Measurements from ENCODE around the gene PPP1R14D. TPM values are rescaled to one million over a fixed set of nuclear protein-coding genes. Genes with fewer than 3 reads are reported as not detected.

The PPP1R14D gene
- total RNA-seq, 1 experiment from 2014 or later, result 0.65 TPM

DNA sequence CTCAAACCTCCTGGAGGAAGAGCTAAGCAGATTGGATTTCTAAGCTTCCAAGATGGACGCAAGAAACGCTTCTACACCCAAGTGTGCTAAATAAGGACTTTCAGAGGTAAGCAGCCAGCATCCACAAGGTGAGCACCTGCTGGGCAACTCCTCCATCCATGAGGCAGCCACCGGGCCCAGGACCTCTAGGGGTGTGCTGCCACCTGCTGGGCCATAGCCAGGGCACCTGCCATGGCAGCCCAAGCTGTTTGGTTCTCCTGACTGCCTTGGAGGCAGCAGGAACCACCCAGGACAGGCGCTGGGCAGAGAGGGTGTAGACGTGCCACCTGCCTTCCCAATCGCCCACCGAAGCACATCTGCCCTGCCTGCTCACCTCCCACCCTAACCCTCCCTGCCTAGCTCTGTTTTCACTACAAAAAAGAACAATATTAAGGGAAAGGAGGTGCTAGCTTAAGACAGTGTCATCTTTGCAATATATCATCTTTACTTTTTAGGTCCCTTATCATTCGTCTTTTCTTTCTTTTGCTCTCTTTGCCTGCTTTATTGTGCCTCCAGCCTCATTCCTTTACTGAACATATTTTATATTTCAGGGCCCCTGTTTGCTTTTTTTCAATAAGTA lies 45.8 kb downstream of the PPP1R14D start:
- Histone ChIP-seq H3K9me2 (ENCODE audit: insufficient read depth) (no peaks in the 10 kb centered on the region), H3K27ac (no peak overlapping the region), H3K4me2 (no peak overlapping the region), H3K4me3 (no peak overlapping the region), H3K9me3 (ENCODE audit: insufficient read depth, low read depth) (no peaks in the 10 kb centered on the region), H3F3A (ENCODE audit: insufficient read depth, low read depth) (peaks cover 35% of the 10 kb centered on the region), H4K20me1 (ENCODE audit: insufficient read depth) (no peaks in the 10 kb centered on the region), H3K4me1 (replicated peaks; ENCODE audit: insufficient read depth) (peaks cover 35% of the 10 kb centered on the region), H3K27me3 (ENCODE audit: insufficient read depth, low read depth) (no peaks in the 10 kb centered on the region), H2AFZ (no peak overlapping the region), H3K36me3 (ENCODE audit: low read depth) (no peaks in the 10 kb centered on the region), H3K79me2 (ENCODE audit: low read depth) (peaks cover 33% of the 10 kb centered on the region)
- intact Hi-C loops (cut with micrococcal nuclease; ENCODE audit: unreplicated experiment), result loop anchor here (1.0 to 2.0 kb wide), 2 partner anchors 36 to 104 kb away; no protein-coding TSS in a partner anchor
- BruUV-seq (replicated peaks), result no TSS peak
- ChIA-PET CTCF (interaction anchor here (1.2 to 1.7 kb wide), 3 partner anchors 36 to 109 kb away, joined by 7 to 9 read pairs (median 7); no protein-coding TSS in a partner anchor), POLR2A (ENCODE audit: unreplicated experiment) (no interaction called here)
- TF ChIP-seq EZH2 (IDR thresholded peaks at IDR 0.05; ENCODE audit: low read depth), result no peak
- TF ChIP-seq, protein P1, sequence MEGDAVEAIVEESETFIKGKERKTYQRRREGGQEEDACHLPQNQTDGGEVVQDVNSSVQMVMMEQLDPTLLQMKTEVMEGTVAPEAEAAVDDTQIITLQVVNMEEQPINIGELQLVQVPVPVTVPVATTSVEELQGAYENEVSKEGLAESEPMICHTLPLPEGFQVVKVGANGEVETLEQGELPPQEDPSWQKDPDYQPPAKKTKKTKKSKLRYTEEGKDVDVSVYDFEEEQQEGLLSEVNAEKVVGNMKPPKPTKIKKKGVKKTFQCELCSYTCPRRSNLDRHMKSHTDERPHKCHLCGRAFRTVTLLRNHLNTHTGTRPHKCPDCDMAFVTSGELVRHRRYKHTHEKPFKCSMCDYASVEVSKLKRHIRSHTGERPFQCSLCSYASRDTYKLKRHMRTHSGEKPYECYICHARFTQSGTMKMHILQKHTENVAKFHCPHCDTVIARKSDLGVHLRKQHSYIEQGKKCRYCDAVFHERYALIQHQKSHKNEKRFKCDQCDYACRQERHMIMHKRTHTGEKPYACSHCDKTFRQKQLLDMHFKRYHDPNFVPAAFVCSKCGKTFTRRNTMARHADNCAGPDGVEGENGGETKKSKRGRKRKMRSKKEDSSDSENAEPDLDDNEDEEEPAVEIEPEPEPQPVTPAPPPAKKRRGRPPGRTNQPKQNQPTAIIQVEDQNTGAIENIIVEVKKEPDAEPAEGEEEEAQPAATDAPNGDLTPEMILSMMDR (conservative IDR thresholded peaks at IDR 0.05), result peak; percentile 79
- DNase-seq, result peak; percentile 73 to 85

GRCh38 chr15:40776537-40777141 lies 51.9 kb downstream of the PPP1R14D start:
- no TSS peak for BruUV-seq (replicated peaks)
- peak overlapping the region; percentile 66 for H3K4me2 ChIP-seq
- peaks cover 21% of the 10 kb centered on the region for H3K4me1 ChIP-seq (replicated peaks; ENCODE audit: insufficient read depth)
- no peaks in the 10 kb centered on the region for H3K79me2 ChIP-seq (ENCODE audit: low read depth)
- no peaks in the 10 kb centered on the region for H4K20me1 ChIP-seq (ENCODE audit: insufficient read depth)
- no peak for TF ChIP-seq EZH2 (IDR thresholded peaks at IDR 0.05; ENCODE audit: low read depth)
- TF ChIP-seq, protein P1 (conservative IDR thresholded peaks at IDR 0.05), result no peak
- no peaks in the 10 kb centered on the region for H3K9me2 ChIP-seq (ENCODE audit: insufficient read depth)
- H3K4me3 ChIP-seq, result no peak overlapping the region
- no peak overlapping the region for H2AFZ ChIP-seq
- intact Hi-C loops (cut with micrococcal nuclease; ENCODE audit: unreplicated experiment), result loop anchor here (2.0 to 10.0 kb wide), 3 partner anchors 22 to 182 kb away; partner anchors contain the start of genes KNL1, RAD51 and RMDN3
- H3K9me3 ChIP-seq (ENCODE audit: insufficient read depth, low read depth), result no peaks in the 10 kb centered on the region
- DNase-seq, result peak; percentile 89
- H3F3A ChIP-seq (ENCODE audit: insufficient read depth, low read depth), result peaks cover 14% of the 10 kb centered on the region; the same call in 1 of the 2 replicates
- ChIA-PET POLR2A (ENCODE audit: unreplicated experiment) (interaction anchor here (0.6 to 0.9 kb wide), 7 partner anchors 20 to 543 kb away, joined by 3 to 12 read pairs (median 8); no protein-coding TSS in a partner anchor), CTCF (interaction anchor here (0.6 to 1.2 kb wide), 3 partner anchors 30 to 483 kb away, joined by 3 to 13 read pairs (median 5); no protein-coding TSS in a partner anchor)
- H3K27ac ChIP-seq, result peak overlapping the region; percentile 79
- 0 out of 2 replicates have a peak, but pooled peaks cover 4% of the 10 kb centered on the region for H3K36me3 ChIP-seq (ENCODE audit: low read depth)
- H3K27me3 ChIP-seq (ENCODE audit: insufficient read depth, low read depth), result no peaks in the 10 kb centered on the region

DNA sequence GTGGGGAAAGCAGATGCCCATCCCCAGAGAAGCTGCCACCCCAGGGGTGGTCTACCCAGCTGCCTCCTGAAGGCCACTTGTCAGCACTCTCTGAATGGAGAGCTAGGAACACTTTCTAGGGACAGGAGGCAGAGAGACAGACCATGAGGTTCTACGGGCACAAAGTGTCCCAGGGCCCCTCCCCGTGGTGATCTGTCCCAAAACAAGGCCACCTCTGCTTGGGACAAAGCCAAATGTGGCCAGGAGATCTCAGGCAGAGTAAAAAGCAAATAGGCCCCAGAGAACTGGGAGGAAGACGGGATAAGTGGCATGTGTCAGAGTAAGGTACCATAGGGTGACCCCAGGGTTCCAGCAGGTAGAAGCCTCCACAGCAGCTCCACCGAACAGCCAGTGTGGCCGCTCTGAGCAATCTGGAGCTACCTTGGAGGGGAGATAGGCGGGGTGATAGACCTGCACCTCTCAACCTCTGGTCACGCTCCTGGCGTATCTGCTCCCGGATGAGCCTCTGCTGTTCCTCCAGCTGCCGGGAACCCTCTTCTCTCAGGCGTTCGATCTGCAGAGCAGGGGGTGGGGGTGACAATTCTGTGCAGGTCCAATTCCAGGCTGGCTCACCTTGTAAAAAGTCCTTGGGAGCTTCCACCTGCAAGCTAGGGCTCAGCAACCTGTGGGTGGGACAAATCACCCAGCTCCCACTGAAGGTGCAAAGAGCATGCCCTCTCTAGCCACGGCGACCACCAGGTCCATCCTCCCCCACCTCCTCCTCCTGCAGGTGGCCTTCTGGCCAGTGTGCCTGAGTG lies 52.6 kb downstream of the PPP1R14D start:
- no peak overlapping the region for H3K4me3 ChIP-seq
- intact Hi-C loops (cut with micrococcal nuclease; ENCODE audit: unreplicated experiment), result loop anchor here (2.0 to 10.0 kb wide), 3 partner anchors 21 to 181 kb away; partner anchors contain the start of genes KNL1, RAD51 and RMDN3
- H4K20me1 ChIP-seq (ENCODE audit: insufficient read depth), result no peaks in the 10 kb centered on the region
- TF ChIP-seq, protein P1 (conservative IDR thresholded peaks at IDR 0.05), result no peak
- TF ChIP-seq EZH2 (IDR thresholded peaks at IDR 0.05; ENCODE audit: low read depth), result no peak
- DNase-seq, result no peak
- H3K4me2 ChIP-seq, result peak overlapping the region; percentile 66
- H3K79me2 ChIP-seq (ENCODE audit: low read depth), result no peaks in the 10 kb centered on the region
- ChIA-PET CTCF (interaction anchor here (1.1 to 1.2 kb wide), 2 partner anchors 29 to 83 kb away, joined by 3 to 13 read pairs; no protein-coding TSS in a partner anchor), POLR2A (ENCODE audit: unreplicated experiment) (interaction anchor here (0.6 to 0.9 kb wide), 4 partner anchors 19 to 331 kb away, joined by 3 to 8 read pairs (median 4); no protein-coding TSS in a partner anchor)
- no peaks in the 10 kb centered on the region for H3K9me2 ChIP-seq (ENCODE audit: insufficient read depth)
- no peaks in the 10 kb centered on the region for H3K27me3 ChIP-seq (ENCODE audit: insufficient read depth, low read depth)
- 0 out of 2 replicates have a peak, but pooled peaks cover 4% of the 10 kb centered on the region for H3K36me3 ChIP-seq (ENCODE audit: low read depth)
- H3K4me1 ChIP-seq (replicated peaks; ENCODE audit: insufficient read depth), result peaks cover 28% of the 10 kb centered on the region
- H3F3A ChIP-seq (ENCODE audit: insufficient read depth, low read depth), result peaks cover 21% of the 10 kb centered on the region
- no TSS peak for BruUV-seq (replicated peaks)
- no peak overlapping the region for H2AFZ ChIP-seq
- H3K27ac ChIP-seq, result peak overlapping the region; percentile 79
- H3K9me3 ChIP-seq (ENCODE audit: insufficient read depth, low read depth), result no peaks in the 10 kb centered on the region
